ENCODE data around the gene FAM221A.

GRCh38 chr7:23653942-23654341, 26.1 kb upstream of the FAM221A start:
- TF ChIP-seq CTCF (IDR thresholded peaks at IDR 0.05) (no peak), POLR2AphosphoS5 (IDR thresholded peaks at IDR 0.05; ENCODE audit: low read depth, low read length) (no peak), SIN3A (IDR thresholded peaks at IDR 0.05; ENCODE audit: borderline replicate concordance, insufficient read depth, low read depth, low read length) (no peak), REST (IDR thresholded peaks at IDR 0.05; ENCODE audit: insufficient read depth in 1 of 2, low read depth in 2 of 2, low read length in 1 of 2) (no peak)

All from Panc1 (cell line).